NT2/D1 (cell line): ENCODE data around the gene PROK1.
"Not testable (repeated sequence)": the region's sequence is repeated elsewhere in the genome, so short reads cannot be mapped to it uniquely, and the experiment has no call there.

Experiments used
- DNase-seq: peaks from one replicate; pipeline ENCODE4 v3.0.0-alpha.2; 2011; ENCODE audit warnings: low read depth, low spot score
- H3K27me3 ChIP-seq: 2 replicates; pipeline ENCODE4 v1.6.0; 2011; ENCODE audit warnings: mild to moderate bottlenecking; ENCODE audit not compliant: insufficient read length, insufficient read depth
- H3K36me3 ChIP-seq: 2 replicates; pipeline ENCODE4 v1.6.1; 2011; ENCODE audit warnings: mild to moderate bottlenecking, low read length, mixed read lengths; ENCODE audit not compliant: insufficient read depth, insufficient read length
- H3K4me1 ChIP-seq: 2 replicates; pipeline ENCODE4 v1.5.1; 2011; ENCODE audit not compliant: insufficient read depth, insufficient read length
- H3K4me3 ChIP-seq: 2 replicates; pipeline ENCODE4 v1.5.1; 2011; ENCODE audit warnings: low read depth; ENCODE audit not compliant: insufficient read length
- H3K9ac ChIP-seq: 2 replicates; pipeline ENCODE4 v1.6.0; 2011; ENCODE audit warnings: low read depth; ENCODE audit not compliant: insufficient read length
- H3K9me3 ChIP-seq: 2 replicates; pipeline ENCODE4 v1.5.1; 2011; ENCODE audit warnings: mild to moderate bottlenecking, low read length; ENCODE audit not compliant: insufficient read depth
- SUZ12 ChIP-seq: IDR thresholded peaks from 2 replicates; pipeline ENCODE4 v1.6.1; 2011; ENCODE audit not compliant: insufficient read length, insufficient read depth; ENCODE audit errors: extremely low read depth
- YY1 ChIP-seq: IDR thresholded peaks from 2 replicates; pipeline ENCODE4 v1.6.1; 2011; ENCODE audit not compliant: insufficient read length, insufficient read depth
- ZNF274 ChIP-seq: IDR thresholded peaks from 2 replicates; pipeline ENCODE4 v1.6.1; 2011; ENCODE audit warnings: mild to moderate bottlenecking, low read depth, low read length

PROK1 gene

DNA sequence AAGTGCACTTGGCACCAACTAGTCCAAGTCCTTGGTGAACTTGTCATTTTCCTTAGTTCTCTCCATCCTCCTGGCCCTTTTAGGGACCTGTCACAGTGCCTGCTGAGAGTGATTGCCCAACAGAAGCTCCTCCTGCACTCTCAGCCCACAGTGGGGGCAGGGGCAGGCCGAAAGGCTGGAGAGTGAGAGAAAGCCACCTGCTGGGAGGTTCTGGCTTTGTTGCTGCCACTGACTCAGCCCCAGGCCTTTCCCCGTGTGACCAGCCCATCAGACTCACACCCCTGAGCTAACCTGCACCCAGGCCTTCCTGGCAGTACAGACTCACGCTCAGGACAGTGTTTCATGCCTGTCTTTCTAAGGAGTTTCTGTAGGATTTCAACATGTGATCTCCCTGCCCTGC, 17.1 kb upstream of the PROK1 start:
- H3K9ac ChIP-seq, result no peak overlapping the region
- no peak overlapping the region for H3K4me3 ChIP-seq
- H3K36me3 ChIP-seq, result no peaks in the 10 kb centered on the region
- no peaks in the 10 kb centered on the region for H3K27me3 ChIP-seq
- H3K4me1 ChIP-seq, result peaks cover 19% of the 10 kb centered on the region
- TF ChIP-seq SUZ12, result no peak
- TF ChIP-seq ZNF274, result no peak
- no peak for TF ChIP-seq YY1
- peak; percentile 86 for DNase-seq
- H3K9me3 ChIP-seq, result no peaks in the 10 kb centered on the region

- Histone ChIP-seq H3K4me3 (no peak overlapping the region), H3K9me3 (no peaks in the 10 kb centered on the region), H3K27me3 (no peaks in the 10 kb centered on the region), H3K9ac (no peak overlapping the region), H3K4me1 (peaks cover 19% of the 10 kb centered on the region), H3K36me3 (no peaks in the 10 kb centered on the region)
- TF ChIP-seq SUZ12, result no peak
- no peak for TF ChIP-seq YY1
- no peak for TF ChIP-seq ZNF274
- no peak for DNase-seq
Observed at GRCh38 chr1:110434946-110435345, 16.0 kb upstream of the PROK1 start.

DNA sequence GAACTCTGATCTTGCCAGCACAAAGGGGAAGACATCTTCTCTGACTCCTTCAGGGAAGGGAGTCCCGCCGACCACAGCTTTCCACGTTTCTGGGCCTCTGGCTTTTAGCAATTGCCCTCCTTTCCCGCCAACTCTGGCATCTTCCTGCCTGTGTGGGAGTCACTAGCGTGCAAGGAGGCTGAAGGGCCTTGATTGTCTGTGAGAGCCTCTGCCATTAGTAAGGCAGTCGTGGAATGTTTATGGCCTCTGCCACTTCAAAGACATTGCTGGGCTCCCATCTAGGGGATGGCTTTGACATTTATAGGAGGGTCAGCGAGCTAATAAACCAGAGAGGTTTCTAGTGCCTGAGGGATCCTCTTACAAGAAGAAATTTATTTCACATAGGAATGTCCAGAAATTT, 14.3 kb upstream of the PROK1 start:
- peak; percentile 67 for DNase-seq
- Histone ChIP-seq H3K9me3 (no peaks in the 10 kb centered on the region), H3K9ac (no peak overlapping the region), H3K4me1 (peaks cover 16% of the 10 kb centered on the region), H3K4me3 (no peak overlapping the region), H3K27me3 (no peaks in the 10 kb centered on the region), H3K36me3 (no peaks in the 10 kb centered on the region)
- TF ChIP-seq SUZ12 (no peak), ZNF274 (no peak)

DNA sequence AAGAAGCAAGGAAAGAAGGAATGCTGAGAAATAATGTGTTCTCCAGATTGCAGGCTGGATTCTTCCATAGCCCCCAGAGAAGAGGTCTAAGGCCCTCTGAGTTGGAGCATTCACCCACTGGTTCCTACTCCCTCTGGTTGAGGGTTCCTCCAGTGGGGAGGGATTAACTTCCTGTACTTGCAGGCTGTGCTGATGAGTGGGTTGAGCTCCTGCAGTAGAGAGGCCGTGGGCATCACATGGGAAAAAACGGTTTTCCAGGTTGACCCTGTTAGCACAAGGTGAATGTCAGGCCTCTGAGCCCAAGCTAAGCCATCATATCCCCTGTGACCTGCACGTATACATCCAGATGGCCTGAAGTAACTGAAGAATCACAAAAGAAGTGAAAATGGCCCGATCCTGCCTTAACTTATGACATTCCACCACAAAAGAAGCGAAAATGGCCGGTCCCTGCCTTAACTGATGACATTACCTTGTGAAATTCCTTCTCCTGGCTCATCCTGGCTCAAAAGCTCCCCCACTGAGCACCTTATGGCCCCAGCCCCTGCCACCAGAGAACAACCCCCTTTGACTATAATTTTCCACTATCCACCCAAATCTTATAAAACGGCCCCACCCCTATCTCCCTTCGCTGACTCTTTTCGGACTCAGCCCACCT, 13.2 kb upstream of the PROK1 start:
- not testable (repeated sequence) for H3K9me3 ChIP-seq, DNase-seq, H3K36me3 ChIP-seq, H3K9ac ChIP-seq, H3K27me3 ChIP-seq, H3K4me3 ChIP-seq
- peaks cover 16% of the 10 kb centered on the region for H3K4me1 ChIP-seq

GRCh38 chr1:110438893-110439292, 12.1 kb upstream of the PROK1 start:
- H3K4me3 ChIP-seq, result no peak overlapping the region
- TF ChIP-seq SUZ12, result no peak
- no peak for TF ChIP-seq ZNF274
- TF ChIP-seq YY1, result no peak
- H3K27me3 ChIP-seq, result no peaks in the 10 kb centered on the region
- H3K9ac ChIP-seq, result no peak overlapping the region
- no peaks in the 10 kb centered on the region for H3K9me3 ChIP-seq
- H3K36me3 ChIP-seq, result no peaks in the 10 kb centered on the region
- DNase-seq, result no peak
- peaks cover 9% of the 10 kb centered on the region for H3K4me1 ChIP-seq

DNA sequence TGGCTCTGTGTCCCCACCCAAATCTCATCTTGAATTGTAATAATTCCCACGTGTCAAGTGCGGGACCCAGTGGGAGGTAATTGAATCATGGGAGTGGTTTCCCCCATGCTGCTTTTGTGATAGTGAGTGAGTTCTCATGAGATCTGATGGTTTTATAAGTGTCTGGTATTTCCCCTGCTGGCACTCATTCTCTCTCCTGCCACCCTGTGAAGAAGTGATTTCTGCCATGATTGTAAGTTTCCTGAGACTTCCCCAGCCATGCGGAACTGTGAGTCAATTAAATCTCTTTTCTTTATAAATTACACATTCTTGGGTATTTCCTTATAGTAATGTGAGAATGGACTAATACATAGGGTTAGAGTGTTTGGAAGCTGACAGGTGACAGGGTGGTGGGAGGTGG, 11.1 kb upstream of the PROK1 start:
- not testable (repeated sequence) for H3K9me3 ChIP-seq, H3K9ac ChIP-seq, H3K4me3 ChIP-seq, H3K36me3 ChIP-seq, DNase-seq, H3K27me3 ChIP-seq, H3K4me1 ChIP-seq

DNA sequence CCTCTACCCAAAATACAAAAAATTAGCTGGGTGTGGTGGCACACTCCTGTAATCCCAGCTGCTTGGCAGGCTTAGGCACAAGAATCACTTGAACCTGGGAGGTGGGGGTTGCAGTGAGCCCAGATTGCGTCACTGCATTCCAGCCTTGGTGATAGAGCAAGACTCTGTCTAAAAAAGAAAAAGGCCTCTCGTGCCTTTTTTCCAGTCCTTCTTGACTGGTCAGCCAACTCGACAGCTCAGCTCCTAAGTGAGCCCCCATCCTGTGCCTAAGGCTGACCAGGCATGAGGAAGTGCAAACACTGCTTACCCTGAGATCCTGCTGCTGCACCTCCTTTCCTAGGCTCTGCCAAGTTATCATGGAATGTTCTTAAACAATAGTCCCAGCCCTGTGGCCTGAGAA, 10.1 kb upstream of the PROK1 start:
- TF ChIP-seq YY1 (no peak), SUZ12 (no peak), ZNF274 (no peak)
- peaks cover 9% of the 10 kb centered on the region for H3K4me1 ChIP-seq
- no peak for DNase-seq

DNA sequence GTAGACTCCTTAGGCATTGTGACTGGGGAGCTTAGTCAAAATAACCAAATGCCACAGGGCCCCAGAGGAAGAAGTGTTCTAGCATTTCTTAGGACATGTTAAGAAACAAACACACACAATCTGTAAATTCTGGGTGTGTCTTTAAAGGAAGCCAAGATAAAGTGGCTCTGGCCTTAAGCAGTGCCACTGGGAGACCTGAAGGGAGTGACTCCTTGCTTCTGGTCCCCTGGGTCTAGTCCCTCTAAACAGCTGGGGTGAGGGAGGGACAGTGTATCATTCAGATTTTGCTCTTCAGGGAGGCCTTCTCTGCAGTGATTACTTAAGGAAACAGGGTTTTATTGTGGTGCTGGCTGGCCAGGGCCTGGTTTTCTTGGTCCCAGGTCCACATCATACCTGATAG, 9.1 kb upstream of the PROK1 start:
- no peaks in the 10 kb centered on the region for H3K9me3 ChIP-seq

More for the DNA sequence above, 10.1 kb upstream of the PROK1 start:
- Histone ChIP-seq H3K36me3 (no peaks in the 10 kb centered on the region), H3K9ac (no peak overlapping the region), H3K27me3 (no peaks in the 10 kb centered on the region), H3K4me3 (no peak overlapping the region), H3K9me3 (no peaks in the 10 kb centered on the region)

More for the DNA sequence above, 9.1 kb upstream of the PROK1 start:
- no peak for TF ChIP-seq ZNF274
- TF ChIP-seq YY1, result no peak
- no peak for TF ChIP-seq SUZ12
- Histone ChIP-seq H3K4me1 (peaks cover 4% of the 10 kb centered on the region), H3K4me3 (no peak overlapping the region), H3K27me3 (no peaks in the 10 kb centered on the region), H3K36me3 (no peaks in the 10 kb centered on the region), H3K9ac (no peak overlapping the region)
- DNase-seq, result no peak
